K562 (cell line): ENCODE data around the gene SP140L. TPM values are rescaled to one million over a fixed set of nuclear protein-coding genes. Genes with fewer than 3 reads are reported as not detected.
A peak's percentile ranks its signal among the peaks of the same experiment; 100 is the strongest.

ENCODE experiments used
- ATAC-seq: fragments of 200-7000 bp; cut with Tn5 transposase; 3 replicates; pipeline ENCODE4 v1.9.1; 2020; ENCODE audit warnings: moderate library complexity
- BruUV-seq: library from RNA; stranded (reverse); fragments of 400-500 nt; replicated peaks from 2 replicates; lab custom pipeline; 2021; lab: Mats Ljungman, UMichigan
- CTCF ChIA-PET: fragments of 300-600 bp; formaldehyde crosslinking; extraction: SDS; loops from one replicate; lab custom pipeline; 2021; ENCODE audit warnings: low intra/inter-chr PET ratio; lab: Yijun Ruan, JAX
- POLR2A ChIA-PET: fragments of 300-600, 350-650 bp; sonication (Branson Sonifier 250); formaldehyde crosslinking; extraction: SDS; loops from one replicate; lab custom pipeline; 2021; ENCODE audit warnings: antibody characterized with exemption, inconsistent platforms; lab: Yijun Ruan, JAX
- DNase-seq, 4 experiments: peaks; one replicate each; pipeline versions ENCODE4 v3.0.0 to v3.0.0-alpha.2; 2011 to 2018; ENCODE audit warnings: low spot score in 3 of 4, mixed read lengths in 3 of 4; ENCODE audit errors: extremely low read depth in 1 of 4
- FAIRE-seq: peaks from 2 replicates; lab custom pipeline; 2011; peaks lifted over from hg19 to GRCh38; lab: Jason Lieb, UNC
- H2AFZ ChIP-seq: 2 replicates; pipeline ENCODE4 v1.6.0; 2011; ENCODE audit warnings: low read depth, low read length, control low read depth, inconsistent platforms
- H3K27ac ChIP-seq: fragments of 200-600 bp; 3 replicates; pipeline ENCODE4 v1.8.0; 2011; ENCODE audit warnings: low read depth, mild to moderate bottlenecking, control low read depth, inconsistent platforms, low read length, moderate library complexity, mixed read lengths; ENCODE audit errors: extremely low read depth
- H3K27me3 ChIP-seq, 2 experiments: fragments of 300-600 bp in 1 of 2; 2 replicates in 1 of 2; 3 replicates in 1 of 2; pipeline versions ENCODE4 v1.6.0 to v1.8.0; 2011; ENCODE audit warnings: inconsistent platforms in 2 of 2, low read length in 2 of 2, mild to moderate bottlenecking in 1 of 2, mixed read lengths in 1 of 2, moderate library complexity in 1 of 2; ENCODE audit not compliant: control insufficient read depth in 2 of 2, insufficient read depth in 2 of 2
- H3K36me3 ChIP-seq: fragments of 300-600 bp; 3 replicates; pipeline ENCODE4 v1.8.0; 2011; ENCODE audit warnings: mild to moderate bottlenecking, low read length, inconsistent platforms; ENCODE audit not compliant: control insufficient read depth, insufficient read depth
- H3K4me1 ChIP-seq, 2 experiments: fragments of 200-600 bp in 1 of 2; replicated peaks in 1 of 2; 2 replicates in 1 of 2; 3 replicates in 1 of 2; pipeline versions ENCODE4 v1.5.1 to v1.8.0; 2011; ENCODE audit warnings: inconsistent platforms in 2 of 2, low read length in 2 of 2, mild to moderate bottlenecking in 1 of 2, mixed read lengths in 1 of 2, moderate library complexity in 1 of 2; ENCODE audit not compliant: control insufficient read depth in 2 of 2, insufficient read depth in 2 of 2
- H3K4me2 ChIP-seq: 2 replicates; pipeline ENCODE4 v1.6.1; 2011; ENCODE audit warnings: low read length, control low read depth, inconsistent platforms, mixed read lengths; ENCODE audit not compliant: insufficient read depth
- H3K4me3 ChIP-seq: fragments of 200-600 bp; sonication (generic), shearing (Covaris generic); 2 replicates; pipeline ENCODE4 v1.5.1; 2016; ENCODE audit warnings: control low read depth, inconsistent platforms
- H3K79me2 ChIP-seq: fragments of 200-600 bp; 3 replicates; pipeline ENCODE4 v1.8.0; 2011; ENCODE audit warnings: low read length, inconsistent platforms; ENCODE audit not compliant: control insufficient read depth, insufficient read depth
- H3K9ac ChIP-seq, 2 experiments: 2 replicates each; pipeline versions ENCODE4 v1.6.0 to v1.6.1; 2011; ENCODE audit warnings: low read depth in 2 of 2, low read length in 2 of 2, control low read depth in 1 of 2, inconsistent platforms in 1 of 2, mild to moderate bottlenecking in 1 of 2, mixed read lengths in 1 of 2; ENCODE audit not compliant: insufficient read depth in 1 of 2
- H3K9me1 ChIP-seq: one replicate; pipeline ENCODE4 v1.6.0; 2011; ENCODE audit warnings: inconsistent platforms, mild to moderate bottlenecking, low read length, moderate library complexity; ENCODE audit not compliant: control insufficient read depth, insufficient read depth
- H3K9me3 ChIP-seq: replicated peaks from 2 replicates; pipeline ENCODE4 v1.5.1; 2011; ENCODE audit warnings: low read depth, low read length, inconsistent platforms; ENCODE audit not compliant: control insufficient read depth, insufficient read depth
- H4K20me1 ChIP-seq: replicated peaks from 2 replicates; pipeline ENCODE4 v1.6.1; 2011; ENCODE audit warnings: low read length, inconsistent platforms, mixed read lengths; ENCODE audit not compliant: control insufficient read depth, insufficient read depth
- ARHGAP35 ChIP-seq: fragments of 450-650 bp; IDR thresholded peaks from 2 replicates; pipeline ENCODE4 v1.6.1; 2018; ENCODE audit not compliant: partially characterized antibody
- ATF6 ChIP-seq: sonication (generic); formaldehyde crosslinking; IDR thresholded peaks from 2 replicates; pipeline ENCODE4 v1.4.0; 2020; ENCODE audit warnings: mild to moderate bottlenecking, missing genetic modification reagents
- ATF7 ChIP-seq: fragments of 450-650 bp; IDR thresholded peaks from 2 replicates; pipeline ENCODE4 v1.7.1; 2014; ENCODE audit warnings: mild to moderate bottlenecking, moderate library complexity
- CBX3 ChIP-seq, 2 experiments: IDR thresholded peaks; 1 replicate in 1 of 2; 2 replicates in 1 of 2; pipeline ENCODE4 v1.6.1; 2012; ENCODE audit warnings: inconsistent platforms in 2 of 2, low read length in 2 of 2, borderline replicate concordance in 1 of 2, control low read depth in 1 of 2
- CEBPG ChIP-seq, 3 experiments: fragments of 200-800 bp in 1 of 3; sonication (Bioruptor generic) in 1 of 3; sonication (generic) in 1 of 3; formaldehyde crosslinking in 1 of 3; IDR thresholded peaks in 2 of 3; conservative IDR thresholded peaks in 1 of 3; 2 replicates each; pipeline versions ENCODE4 v1.6.1 to v1.8.0; 2016 to 2022; ENCODE audit warnings: missing compliant biosample characterization in 2 of 3, missing genetic modification characterization in 2 of 3, mild to moderate bottlenecking in 1 of 3, missing genetic modification reagents in 1 of 3
- CHD1 ChIP-seq: fragments of 200-600 bp; sonication (generic); IDR thresholded peaks from one replicate; pipeline ENCODE4 v1.6.1; 2012; ENCODE audit warnings: mild to moderate bottlenecking, moderate library complexity, low read length, inconsistent platforms
- EP400 ChIP-seq: fragments of 450-650 bp; IDR thresholded peaks from 2 replicates; pipeline ENCODE4 v1.6.1; 2017; ENCODE audit warnings: antibody characterized with exemption, mild to moderate bottlenecking, moderate library complexity
- EWSR1 ChIP-seq: fragments of 450-650 bp; IDR thresholded peaks from 2 replicates; pipeline ENCODE4 v1.6.1; 2018; ENCODE audit warnings: borderline replicate concordance, mild to moderate bottlenecking, low read depth, moderate library complexity; ENCODE audit not compliant: partially characterized antibody
- KDM1A ChIP-seq, 2 experiments: fragments of 450-650 bp; IDR thresholded peaks; 2 replicates each; pipeline ENCODE4 v1.6.1; 2016; ENCODE audit warnings: mild to moderate bottlenecking in 2 of 2
- MAFG ChIP-seq: fragments of 450-650 bp; conservative IDR thresholded peaks from 2 replicates; pipeline ENCODE4 v1.6.1; 2016; ENCODE audit warnings: missing genetic modification characterization, missing compliant biosample characterization
- MCM7 ChIP-seq, 2 experiments: fragments of 450-650 bp; IDR thresholded peaks; 2 replicates each; pipeline ENCODE4 v1.6.1; 2016 to 2018
- NFYB ChIP-seq: IDR thresholded peaks from 2 replicates; pipeline ENCODE4 v1.6.1; 2011; ENCODE audit warnings: mild to moderate bottlenecking, moderate library complexity; ENCODE audit not compliant: insufficient read length; ENCODE audit errors: extremely low read depth
- NRF1 ChIP-seq, 2 experiments: fragments of 450-650 bp; IDR thresholded peaks in 1 of 2; conservative IDR thresholded peaks in 1 of 2; 2 replicates each; pipeline ENCODE4 v1.6.1; 2014; ENCODE audit warnings: mild to moderate bottlenecking in 2 of 2
- NUFIP1 ChIP-seq: fragments of 450-650 bp; IDR thresholded peaks from 2 replicates; pipeline ENCODE4 v1.6.1; 2018; ENCODE audit not compliant: partially characterized antibody
- POLR2AphosphoS5 ChIP-seq: IDR thresholded peaks from 2 replicates; pipeline ENCODE4 v1.6.1; 2011; ENCODE audit warnings: mild to moderate bottlenecking, low read depth, low read length, moderate library complexity; ENCODE audit not compliant: control insufficient read depth, insufficient read depth
- WGBS: fragments of 100-300 bp; shearing (Covaris generic); methylation state at CpG from one replicate; pipeline ENCODE4 v1.1.6; 2016; ENCODE audit warnings: low coverage, mixed read lengths; ENCODE audit not compliant: insufficient coverage; ENCODE audit errors: missing lambda C conversion rate; 5-methylcytosine and 5-hydroxymethylcytosine counted together
- in situ Hi-C: fragments of 300-500 bp; cut with MboI; formaldehyde crosslinking; loops from 4 replicates; pipeline ENCODE4 v1.15.0; 2018; ENCODE audit warnings: inconsistent platforms, mixed read lengths
- intact Hi-C: fragments of 100-400 bp; cut with micrococcal nuclease; formaldehyde crosslinking; loops from 2 replicates; pipeline ENCODE4 v1.14.2; 2022
- polyA plus RNA-seq, 8 experiments: library from polyadenylated mRNA; depleted of rRNA in 4 of 8; stranded (reverse) in 5 of 8; unstranded in 3 of 8; fragments of >200 nt; fragmentation: Nextera tagmentation in 2 of 8; fragmentation: Illumina TruSeq in 1 of 8; extraction: Ambion mirVana in 2 of 8; extraction: Trizol in 1 of 8; gene quantifications; 2 replicates each; pipeline versions ENCODE4 v1.2.1 to v1.2.3, GENCODE V29; 2011 to 2014; ENCODE audit warnings: inconsistent platforms in 1 of 8, missing spikeins in 1 of 8
- total RNA-seq, 7 experiments: library from RNA; depleted of rRNA in 6 of 7; stranded (reverse); fragments of >200 nt in 6 of 7; fragmentation: Illumina TruSeq in 2 of 7; extraction: Trizol in 2 of 7; gene quantifications; 2 replicates each; pipeline versions ENCODE4 v1.2.1 to v1.2.3, GENCODE V29; 2011 to 2021; ENCODE audit warnings: low replicate concordance in 1 of 7
- TF ChIP-seq, protein P1 (sequence below), 2 experiments: IDR thresholded peaks in 1 of 2; conservative IDR thresholded peaks in 1 of 2; 2 replicates each; pipeline ENCODE4 v1.6.1; 2016; ENCODE audit warnings: low read depth in 2 of 2, mild to moderate bottlenecking in 1 of 2, missing compliant biosample characterization in 1 of 2, missing genetic modification characterization in 1 of 2, moderate library complexity in 1 of 2

Gene SP140L
- total and polyA plus RNA-seq, 9 of the 15 experiments (the other 6 are each of a cell fraction or from before 2014, with no cell fraction given): 4.0 to 15.5 (median 11.3) TPM

- Histone ChIP-seq H3K9me1 (no peaks in the 10 kb centered on the region), H3K4me1 (peaks cover 12 to 16% of the 10 kb centered on the region in 2 experiments; a peak in 4 of 5 replicates), H4K20me1 (no peaks in the 10 kb centered on the region), H2AFZ (peak overlapping the region; percentile 96), H3K27ac (peak overlapping the region; percentile 69), H3K79me2 (peaks cover 7% of the 10 kb centered on the region; the same call in 2 of the 3 replicates), H3K9me3 (peaks cover 5% of the 10 kb centered on the region), H3K4me2 (peak overlapping the region; percentile 83), H3K27me3 (no peaks in the 10 kb centered on the region), H3K4me3 (peak overlapping the region; percentile 34), H3K36me3 (no peaks in the 10 kb centered on the region), H3K9ac (peak overlapping the region; percentile 58 to 67; a peak in 3 of 4 replicates)
- TSS peak; percentile 55 for BruUV-seq
- in situ Hi-C loops (no loop called here), intact Hi-C loops (loop anchor here (10.0 kb wide), 1 partner anchor 287 kb away; no protein-coding TSS in a partner anchor)
- FAIRE-seq (peak; percentile 56), ATAC-seq (peak; percentile 26), DNase-seq (peak in 1 of 4 experiments; percentile 20)
- 23% methylated on average over 5 of the region's 5 CpGs for WGBS
- ChIA-PET CTCF (no interaction called here), POLR2A (interaction anchor here (1.0 to 1.7 kb wide), 3 partner anchors 8 to 76 kb away, joined by 3 to 8 read pairs (median 4); no protein-coding TSS in a partner anchor)
- TF ChIP-seq NRF1 (conservative IDR thresholded peaks at IDR 0.05 in 1 of 2, IDR thresholded peaks at IDR 0.05 in 1 of 2) (0 out of 4 replicates have a peak, but pooled peaks of 1 of the 2 experiments have one; percentile 4), EWSR1 (no peak), ARHGAP35 (no peak), NFYB (no peak), MCM7 (IDR thresholded peaks at IDR 0.05) (no peak), KDM1A (IDR thresholded peaks at IDR 0.05) (no peak), NUFIP1 (no peak), CEBPG (CRISPR knock-in tag; IDR thresholded peaks at IDR 0.05) (no peak), CEBPG (tag; conservative IDR thresholded peaks at IDR 0.05 in 1 of 2, IDR thresholded peaks at IDR 0.05 in 1 of 2) (peak; percentile 34 to 49; a peak in 3 of 4 replicates), CHD1 (peak; percentile 37), ATF6 (CRISPR knock-in tag) (no peak), MAFG (tag) (no peak), POLR2AphosphoS5 (no peak), ATF7 (0 out of 2 replicates have a peak, but pooled peaks have one; percentile 20), CBX3 (IDR thresholded peaks at IDR 0.05; ENCODE audit: borderline replicate concordance in 1 of 2, low read length in 2 of 2) (no peak), EP400 (0 out of 2 replicates have a peak, but pooled peaks have one; percentile 6)
- TF ChIP-seq, protein P1, sequence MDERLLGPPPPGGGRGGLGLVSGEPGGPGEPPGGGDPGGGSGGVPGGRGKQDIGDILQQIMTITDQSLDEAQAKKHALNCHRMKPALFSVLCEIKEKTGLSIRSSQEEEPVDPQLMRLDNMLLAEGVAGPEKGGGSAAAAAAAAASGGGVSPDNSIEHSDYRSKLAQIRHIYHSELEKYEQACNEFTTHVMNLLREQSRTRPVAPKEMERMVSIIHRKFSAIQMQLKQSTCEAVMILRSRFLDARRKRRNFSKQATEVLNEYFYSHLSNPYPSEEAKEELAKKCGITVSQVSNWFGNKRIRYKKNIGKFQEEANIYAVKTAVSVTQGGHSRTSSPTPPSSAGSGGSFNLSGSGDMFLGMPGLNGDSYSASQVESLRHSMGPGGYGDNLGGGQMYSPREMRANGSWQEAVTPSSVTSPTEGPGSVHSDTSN (CRISPR knock-in tag; IDR thresholded peaks at IDR 0.05; ENCODE audit: low read depth): no peak
- TF ChIP-seq, protein P1 (tag; conservative IDR thresholded peaks at IDR 0.05; ENCODE audit: low read depth): no peak
Observed at GRCh38 chr2:230327418-230328154, 593 bp downstream of the SP140L start.
